GM23338 (cell line): ENCODE measurements around the gene ITGAV. TPM values are rescaled to one million over a fixed set of nuclear protein-coding genes. Genes with fewer than 3 reads are reported as not detected.

Experiments used
- ATAC-seq: fragments of 200-7000 bp; cut with Tn5 transposase; 3 replicates; pipeline ENCODE4 v1.9.1; 2020
- DNase-seq: peaks from one replicate; pipeline ENCODE4 v3.0.0-alpha.2; 2015; ENCODE audit warnings: low spot score
- H2AFZ ChIP-seq: fragments of 200-600 bp; sonication (generic); 2 replicates; pipeline ENCODE4 v1.8.0; 2016; ENCODE audit warnings: antibody characterized with exemption, mild to moderate bottlenecking, moderate library complexity
- H3F3A ChIP-seq: fragments of 200-600 bp; sonication (generic); replicated peaks from 2 replicates; pipeline ENCODE4 v1.8.0; 2017; ENCODE audit warnings: antibody characterized with exemption, mixed run types, low read depth
- H3K27ac ChIP-seq: fragments of 200-600 bp; sonication (generic); 2 replicates; pipeline ENCODE4 v1.6.1; 2016; ENCODE audit warnings: low read depth
- H3K27me3 ChIP-seq: fragments of 200-600 bp; sonication (generic); 2 replicates; pipeline ENCODE4 v1.8.0; 2016; ENCODE audit warnings: mild to moderate bottlenecking, mixed run types, moderate library complexity; ENCODE audit not compliant: insufficient read depth
- H3K36me3 ChIP-seq: fragments of 200-600 bp; sonication (generic); 2 replicates; pipeline ENCODE4 v1.8.0; 2016; ENCODE audit warnings: mild to moderate bottlenecking; ENCODE audit not compliant: insufficient read depth
- H3K4me1 ChIP-seq: fragments of 200-600 bp; sonication (generic); 2 replicates; pipeline ENCODE4 v1.8.0; 2016; ENCODE audit warnings: mild to moderate bottlenecking, moderate library complexity; ENCODE audit not compliant: insufficient read depth
- H3K4me2 ChIP-seq: fragments of 200-600 bp; sonication (generic); 2 replicates; pipeline ENCODE4 v1.7.1; 2017; ENCODE audit warnings: mixed run types
- H3K4me3 ChIP-seq: fragments of 200-600 bp; sonication (generic); 2 replicates; pipeline ENCODE4 v1.6.1; 2016; ENCODE audit warnings: mixed run types
- H3K79me2 ChIP-seq: fragments of 200-600 bp; sonication (generic); replicated peaks from 2 replicates; pipeline ENCODE4 v1.8.0; 2017; ENCODE audit warnings: mild to moderate bottlenecking; ENCODE audit not compliant: insufficient read depth
- H3K9me2 ChIP-seq: fragments of 200-600 bp; sonication (generic); 2 replicates; pipeline ENCODE4 v1.8.0; 2017; ENCODE audit not compliant: insufficient read depth
- H4K20me1 ChIP-seq: fragments of 200-600 bp; sonication (generic); replicated peaks from 2 replicates; pipeline ENCODE4 v1.8.0; 2017; ENCODE audit warnings: mild to moderate bottlenecking; ENCODE audit not compliant: insufficient read depth
- H3K27ac Mint-ChIP-seq: 2 replicates; pipeline ENCODE4 v1.8.0; 2020; ENCODE audit warnings: inconsistent platforms, mild to moderate bottlenecking, moderate library complexity, mixed read lengths
- H3K27me3 Mint-ChIP-seq: 3 replicates; pipeline ENCODE4 v1.8.0; 2022; ENCODE audit warnings: low read depth, mild to moderate bottlenecking, moderate library complexity, mixed read lengths, inconsistent platforms; ENCODE audit not compliant: insufficient read depth, poor library complexity
- H3K36me3 Mint-ChIP-seq: 3 replicates; pipeline ENCODE4 v1.8.0; 2021; ENCODE audit warnings: low read depth, mild to moderate bottlenecking, inconsistent platforms, moderate library complexity, mixed read lengths
- H3K4me1 Mint-ChIP-seq: 3 replicates; pipeline ENCODE4 v1.8.0; 2020; ENCODE audit warnings: mild to moderate bottlenecking, inconsistent platforms, mixed read lengths
- H3K4me3 Mint-ChIP-seq: 3 replicates; pipeline ENCODE4 v1.8.0; 2021; ENCODE audit warnings: moderate library complexity, mild to moderate bottlenecking, inconsistent platforms, mixed read lengths
- H3K9me3 Mint-ChIP-seq: 3 replicates; pipeline ENCODE4 v1.8.0; 2020; ENCODE audit warnings: moderate library complexity, mild to moderate bottlenecking, inconsistent platforms, mixed read lengths
- CREB1 ChIP-seq: fragments of 250-450 bp; sonication (Bioruptor Pico); IDR thresholded peaks from 2 replicates; pipeline ENCODE4 v1.5.0; 2020; ENCODE audit warnings: low read depth, mild to moderate bottlenecking, moderate library complexity
- EZH2 ChIP-seq: fragments of 200-600 bp; sonication (generic); IDR thresholded peaks from one replicate; pipeline ENCODE4 v1.8.0; 2017; ENCODE audit warnings: antibody characterized with exemption, mild to moderate bottlenecking, low read depth; ENCODE audit not compliant: unreplicated experiment
- EZH2phosphoT487 ChIP-seq: fragments of 200-600 bp; sonication (generic); IDR thresholded peaks from one replicate; pipeline ENCODE4 v1.8.1; 2018; ENCODE audit warnings: antibody characterized with exemption; ENCODE audit not compliant: unreplicated experiment
- JUNB ChIP-seq: IDR thresholded peaks from one replicate; pipeline ENCODE4 v1.6.1; 2016; ENCODE audit warnings: antibody characterized with exemption; ENCODE audit not compliant: unreplicated experiment
- NANOG ChIP-seq: IDR thresholded peaks from 2 replicates; pipeline ENCODE4 v1.6.1; 2016; ENCODE audit warnings: antibody characterized with exemption, borderline replicate concordance
- POLR2AphosphoS5 ChIP-seq: IDR thresholded peaks from 2 replicates; pipeline ENCODE4 v1.6.1; 2016; ENCODE audit warnings: antibody characterized with exemption, low read depth
- STAT1 ChIP-seq: IDR thresholded peaks from one replicate; pipeline ENCODE4 v1.6.1; 2016; ENCODE audit warnings: antibody characterized with exemption; ENCODE audit not compliant: unreplicated experiment
- ZNF114 ChIP-seq: fragments of 250-450 bp; sonication (Bioruptor Pico); IDR thresholded peaks from 2 replicates; pipeline ENCODE4 v1.5.0; 2020; ENCODE audit warnings: mild to moderate bottlenecking, moderate library complexity
- ZNF331 ChIP-seq: fragments of 250-450 bp; sonication (Bioruptor Pico); IDR thresholded peaks from 2 replicates; pipeline ENCODE4 v1.5.0; 2020; ENCODE audit warnings: low read depth, mild to moderate bottlenecking, moderate library complexity
- polyA plus RNA-seq: library from polyadenylated mRNA; unstranded; fragments of >200 nt; fragmentation: Nextera tagmentation; extraction: Ambion mirVana; gene quantifications from 2 replicates; pipeline ENCODE4 v1.2.1, GENCODE V29; 2016
- total RNA-seq: library from RNA; depleted of rRNA; stranded (reverse); fragments of >200 nt; shearing (Covaris generic); gene quantifications from 2 replicates; pipeline ENCODE4 v1.2.3, GENCODE V29; 2014
- TF ChIP-seq, protein P1 (sequence below): fragments of 250-450 bp; sonication (Bioruptor Pico); IDR thresholded peaks from 2 replicates; pipeline ENCODE4 v1.5.0; 2020; ENCODE audit warnings: mild to moderate bottlenecking, moderate library complexity
- TF ChIP-seq, protein P2 (sequence below), 2 experiments: fragments of 200-600 bp in 1 of 2; sonication (generic) in 1 of 2; conservative IDR thresholded peaks; 2 replicates each; pipeline versions ENCODE4 v1.5.1 to v1.6.1; 2016 to 2017; ENCODE audit warnings: antibody characterized with exemption in 2 of 2, low read depth in 2 of 2, mild to moderate bottlenecking in 2 of 2, moderate library complexity in 1 of 2
- TF ChIP-seq, protein P3 (sequence below): IDR thresholded peaks from one replicate; pipeline ENCODE4 v1.6.1; 2018; ENCODE audit warnings: antibody characterized with exemption; ENCODE audit not compliant: unreplicated experiment
- TF ChIP-seq, protein P4 (sequence below): IDR thresholded peaks from 2 replicates; pipeline ENCODE4 v1.6.1; 2016; ENCODE audit warnings: antibody characterized with exemption

The ITGAV gene
- total and polyA plus RNA-seq, 2 experiments from 2014 or later: 9.1 to 56.5 TPM

DNA sequence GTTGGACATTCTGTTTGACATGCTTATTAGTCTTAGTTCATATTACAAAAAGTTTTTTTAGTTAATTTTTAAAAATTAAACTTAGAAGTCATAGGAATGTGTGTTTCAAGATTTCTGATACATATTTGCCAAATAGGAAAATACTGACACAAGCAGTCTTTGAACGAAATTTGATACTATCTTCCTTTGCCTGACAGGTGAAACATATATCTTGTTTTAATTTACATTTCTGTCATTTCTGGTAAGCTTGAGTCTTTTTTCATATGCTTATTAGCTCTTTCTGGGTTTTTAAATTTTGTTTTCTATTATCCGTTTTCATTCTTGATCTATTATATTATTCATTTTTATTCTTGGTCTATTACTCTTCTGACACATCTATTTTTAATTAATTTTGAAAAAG lies 24.5 kb downstream of the ITGAV start:
- H3K27ac ChIP-seq: no peak overlapping the region
- H4K20me1 ChIP-seq: no peaks in the 10 kb centered on the region
- no peak overlapping the region for H3K4me3 Mint-ChIP-seq
- H3K36me3 ChIP-seq: no peaks in the 10 kb centered on the region
- no peaks in the 10 kb centered on the region for H3K4me1 Mint-ChIP-seq
- no peaks in the 10 kb centered on the region for H3K9me2 ChIP-seq
- H3K4me3 ChIP-seq: no peak overlapping the region
- H2AFZ ChIP-seq: no peak overlapping the region
- H3K27ac Mint-ChIP-seq: no peak overlapping the region
- no peaks in the 10 kb centered on the region for H3F3A ChIP-seq
- TF ChIP-seq, protein P1, sequence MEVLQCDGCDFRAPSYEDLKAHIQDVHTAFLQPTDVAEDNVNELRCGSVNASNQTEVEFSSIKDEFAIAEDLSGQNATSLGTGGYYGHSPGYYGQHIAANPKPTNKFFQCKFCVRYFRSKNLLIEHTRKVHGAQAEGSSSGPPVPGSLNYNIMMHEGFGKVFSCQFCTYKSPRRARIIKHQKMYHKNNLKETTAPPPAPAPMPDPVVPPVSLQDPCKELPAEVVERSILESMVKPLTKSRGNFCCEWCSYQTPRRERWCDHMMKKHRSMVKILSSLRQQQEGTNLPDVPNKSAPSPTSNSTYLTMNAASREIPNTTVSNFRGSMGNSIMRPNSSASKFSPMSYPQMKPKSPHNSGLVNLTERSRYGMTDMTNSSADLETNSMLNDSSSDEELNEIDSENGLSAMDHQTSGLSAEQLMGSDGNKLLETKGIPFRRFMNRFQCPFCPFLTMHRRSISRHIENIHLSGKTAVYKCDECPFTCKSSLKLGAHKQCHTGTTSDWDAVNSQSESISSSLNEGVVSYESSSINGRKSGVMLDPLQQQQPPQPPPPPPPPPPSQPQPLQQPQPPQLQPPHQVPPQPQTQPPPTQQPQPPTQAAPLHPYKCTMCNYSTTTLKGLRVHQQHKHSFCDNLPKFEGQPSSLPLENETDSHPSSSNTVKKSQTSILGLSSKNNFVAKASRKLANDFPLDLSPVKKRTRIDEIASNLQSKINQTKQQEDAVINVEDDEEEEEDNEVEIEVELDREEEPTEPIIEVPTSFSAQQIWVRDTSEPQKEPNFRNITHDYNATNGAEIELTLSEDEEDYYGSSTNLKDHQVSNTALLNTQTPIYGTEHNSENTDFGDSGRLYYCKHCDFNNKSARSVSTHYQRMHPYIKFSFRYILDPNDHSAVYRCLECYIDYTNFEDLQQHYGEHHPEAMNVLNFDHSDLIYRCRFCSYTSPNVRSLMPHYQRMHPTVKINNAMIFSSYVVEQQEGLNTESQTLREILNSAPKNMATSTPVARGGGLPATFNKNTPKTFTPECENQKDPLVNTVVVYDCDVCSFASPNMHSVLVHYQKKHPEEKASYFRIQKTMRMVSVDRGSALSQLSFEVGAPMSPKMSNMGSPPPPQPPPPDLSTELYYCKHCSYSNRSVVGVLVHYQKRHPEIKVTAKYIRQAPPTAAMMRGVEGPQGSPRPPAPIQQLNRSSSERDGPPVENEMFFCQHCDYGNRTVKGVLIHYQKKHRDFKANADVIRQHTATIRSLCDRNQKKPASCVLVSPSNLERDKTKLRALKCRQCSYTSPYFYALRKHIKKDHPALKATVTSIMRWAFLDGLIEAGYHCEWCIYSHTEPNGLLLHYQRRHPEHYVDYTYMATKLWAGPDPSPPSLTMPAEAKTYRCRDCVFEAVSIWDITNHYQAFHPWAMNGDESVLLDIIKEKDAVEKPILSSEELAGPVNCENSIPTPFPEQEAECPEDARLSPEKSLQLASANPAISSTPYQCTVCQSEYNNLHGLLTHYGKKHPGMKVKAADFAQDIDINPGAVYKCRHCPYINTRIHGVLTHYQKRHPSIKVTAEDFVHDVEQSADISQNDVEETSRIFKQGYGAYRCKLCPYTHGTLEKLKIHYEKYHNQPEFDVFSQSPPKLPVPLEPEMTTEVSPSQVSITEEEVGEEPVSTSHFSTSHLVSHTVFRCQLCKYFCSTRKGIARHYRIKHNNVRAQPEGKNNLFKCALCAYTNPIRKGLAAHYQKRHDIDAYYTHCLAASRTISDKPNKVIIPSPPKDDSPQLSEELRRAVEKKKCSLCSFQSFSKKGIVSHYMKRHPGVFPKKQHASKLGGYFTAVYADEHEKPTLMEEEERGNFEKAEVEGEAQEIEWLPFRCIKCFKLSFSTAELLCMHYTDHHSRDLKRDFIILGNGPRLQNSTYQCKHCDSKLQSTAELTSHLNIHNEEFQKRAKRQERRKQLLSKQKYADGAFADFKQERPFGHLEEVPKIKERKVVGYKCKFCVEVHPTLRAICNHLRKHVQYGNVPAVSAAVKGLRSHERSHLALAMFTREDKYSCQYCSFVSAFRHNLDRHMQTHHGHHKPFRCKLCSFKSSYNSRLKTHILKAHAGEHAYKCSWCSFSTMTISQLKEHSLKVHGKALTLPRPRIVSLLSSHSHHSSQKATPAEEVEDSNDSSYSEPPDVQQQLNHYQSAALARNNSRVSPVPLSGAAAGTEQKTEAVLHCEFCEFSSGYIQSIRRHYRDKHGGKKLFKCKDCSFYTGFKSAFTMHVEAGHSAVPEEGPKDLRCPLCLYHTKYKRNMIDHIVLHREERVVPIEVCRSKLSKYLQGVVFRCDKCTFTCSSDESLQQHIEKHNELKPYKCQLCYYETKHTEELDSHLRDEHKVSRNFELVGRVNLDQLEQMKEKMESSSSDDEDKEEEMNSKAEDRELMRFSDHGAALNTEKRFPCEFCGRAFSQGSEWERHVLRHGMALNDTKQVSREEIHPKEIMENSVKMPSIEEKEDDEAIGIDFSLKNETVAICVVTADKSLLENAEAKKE (CRISPR knock-in tag): no peak
- TF ChIP-seq NANOG: no peak
- TF ChIP-seq EZH2: no peak
- no peak for TF ChIP-seq JUNB
- no peak for TF ChIP-seq EZH2phosphoT487
- TF ChIP-seq STAT1: no peak
- no peak for TF ChIP-seq POLR2AphosphoS5
- no peak for TF ChIP-seq CREB1 (CRISPR knock-in tag)
- TF ChIP-seq, protein P2, sequence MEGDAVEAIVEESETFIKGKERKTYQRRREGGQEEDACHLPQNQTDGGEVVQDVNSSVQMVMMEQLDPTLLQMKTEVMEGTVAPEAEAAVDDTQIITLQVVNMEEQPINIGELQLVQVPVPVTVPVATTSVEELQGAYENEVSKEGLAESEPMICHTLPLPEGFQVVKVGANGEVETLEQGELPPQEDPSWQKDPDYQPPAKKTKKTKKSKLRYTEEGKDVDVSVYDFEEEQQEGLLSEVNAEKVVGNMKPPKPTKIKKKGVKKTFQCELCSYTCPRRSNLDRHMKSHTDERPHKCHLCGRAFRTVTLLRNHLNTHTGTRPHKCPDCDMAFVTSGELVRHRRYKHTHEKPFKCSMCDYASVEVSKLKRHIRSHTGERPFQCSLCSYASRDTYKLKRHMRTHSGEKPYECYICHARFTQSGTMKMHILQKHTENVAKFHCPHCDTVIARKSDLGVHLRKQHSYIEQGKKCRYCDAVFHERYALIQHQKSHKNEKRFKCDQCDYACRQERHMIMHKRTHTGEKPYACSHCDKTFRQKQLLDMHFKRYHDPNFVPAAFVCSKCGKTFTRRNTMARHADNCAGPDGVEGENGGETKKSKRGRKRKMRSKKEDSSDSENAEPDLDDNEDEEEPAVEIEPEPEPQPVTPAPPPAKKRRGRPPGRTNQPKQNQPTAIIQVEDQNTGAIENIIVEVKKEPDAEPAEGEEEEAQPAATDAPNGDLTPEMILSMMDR (conservative IDR thresholded peaks at IDR 0.05; ENCODE audit: low read depth in 2 of 2): no peak
- TF ChIP-seq, protein P3, sequence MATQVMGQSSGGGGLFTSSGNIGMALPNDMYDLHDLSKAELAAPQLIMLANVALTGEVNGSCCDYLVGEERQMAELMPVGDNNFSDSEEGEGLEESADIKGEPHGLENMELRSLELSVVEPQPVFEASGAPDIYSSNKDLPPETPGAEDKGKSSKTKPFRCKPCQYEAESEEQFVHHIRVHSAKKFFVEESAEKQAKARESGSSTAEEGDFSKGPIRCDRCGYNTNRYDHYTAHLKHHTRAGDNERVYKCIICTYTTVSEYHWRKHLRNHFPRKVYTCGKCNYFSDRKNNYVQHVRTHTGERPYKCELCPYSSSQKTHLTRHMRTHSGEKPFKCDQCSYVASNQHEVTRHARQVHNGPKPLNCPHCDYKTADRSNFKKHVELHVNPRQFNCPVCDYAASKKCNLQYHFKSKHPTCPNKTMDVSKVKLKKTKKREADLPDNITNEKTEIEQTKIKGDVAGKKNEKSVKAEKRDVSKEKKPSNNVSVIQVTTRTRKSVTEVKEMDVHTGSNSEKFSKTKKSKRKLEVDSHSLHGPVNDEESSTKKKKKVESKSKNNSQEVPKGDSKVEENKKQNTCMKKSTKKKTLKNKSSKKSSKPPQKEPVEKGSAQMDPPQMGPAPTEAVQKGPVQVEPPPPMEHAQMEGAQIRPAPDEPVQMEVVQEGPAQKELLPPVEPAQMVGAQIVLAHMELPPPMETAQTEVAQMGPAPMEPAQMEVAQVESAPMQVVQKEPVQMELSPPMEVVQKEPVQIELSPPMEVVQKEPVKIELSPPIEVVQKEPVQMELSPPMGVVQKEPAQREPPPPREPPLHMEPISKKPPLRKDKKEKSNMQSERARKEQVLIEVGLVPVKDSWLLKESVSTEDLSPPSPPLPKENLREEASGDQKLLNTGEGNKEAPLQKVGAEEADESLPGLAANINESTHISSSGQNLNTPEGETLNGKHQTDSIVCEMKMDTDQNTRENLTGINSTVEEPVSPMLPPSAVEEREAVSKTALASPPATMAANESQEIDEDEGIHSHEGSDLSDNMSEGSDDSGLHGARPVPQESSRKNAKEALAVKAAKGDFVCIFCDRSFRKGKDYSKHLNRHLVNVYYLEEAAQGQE: no peak
- no peak for TF ChIP-seq ZNF114 (CRISPR knock-in tag)
- TF ChIP-seq ZNF331 (CRISPR knock-in tag): no peak
- TF ChIP-seq, protein P4, sequence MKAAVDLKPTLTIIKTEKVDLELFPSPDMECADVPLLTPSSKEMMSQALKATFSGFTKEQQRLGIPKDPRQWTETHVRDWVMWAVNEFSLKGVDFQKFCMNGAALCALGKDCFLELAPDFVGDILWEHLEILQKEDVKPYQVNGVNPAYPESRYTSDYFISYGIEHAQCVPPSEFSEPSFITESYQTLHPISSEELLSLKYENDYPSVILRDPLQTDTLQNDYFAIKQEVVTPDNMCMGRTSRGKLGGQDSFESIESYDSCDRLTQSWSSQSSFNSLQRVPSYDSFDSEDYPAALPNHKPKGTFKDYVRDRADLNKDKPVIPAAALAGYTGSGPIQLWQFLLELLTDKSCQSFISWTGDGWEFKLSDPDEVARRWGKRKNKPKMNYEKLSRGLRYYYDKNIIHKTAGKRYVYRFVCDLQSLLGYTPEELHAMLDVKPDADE: no peak
- DNase-seq (no peak), ATAC-seq (no peak)
- H3K9me3 Mint-ChIP-seq: no peaks in the 10 kb centered on the region
- no peaks in the 10 kb centered on the region; the same call in 1 of the 2 replicates for H3K79me2 ChIP-seq
- H3K36me3 Mint-ChIP-seq: no peaks in the 10 kb centered on the region
- H3K4me2 ChIP-seq: no peak overlapping the region
- no peaks in the 10 kb centered on the region for H3K4me1 ChIP-seq
- H3K27me3 Mint-ChIP-seq: peaks cover 2% of the 10 kb centered on the region
- no peaks in the 10 kb centered on the region for H3K27me3 ChIP-seq
